Measurements from ENCODE around the gene FGD5.

FGD5 gene

DNA sequence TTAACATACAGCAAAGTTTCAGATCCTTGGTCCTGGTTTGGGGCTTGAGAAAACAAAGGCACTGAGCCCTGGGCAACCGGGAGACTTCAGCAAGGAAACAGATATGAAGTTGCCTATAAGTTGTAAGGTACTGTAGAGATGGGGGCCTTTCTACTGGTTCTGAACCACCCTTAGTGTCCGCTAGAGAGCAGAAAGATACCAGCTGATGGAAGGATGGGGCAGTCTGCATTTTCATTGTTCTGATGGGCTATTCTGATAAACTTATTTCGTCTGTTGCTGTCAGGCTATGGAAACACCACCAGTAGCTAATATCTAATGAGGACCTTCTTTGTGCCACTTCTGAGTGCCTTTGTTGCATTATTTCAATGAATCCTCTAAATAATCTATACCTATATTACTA, 38.7 kb downstream of the FGD5 start:
- H3K4me3 ChIP-seq (ENCODE audit: low read depth, low read length) = no peak overlapping the region
- TF ChIP-seq, protein P1, sequence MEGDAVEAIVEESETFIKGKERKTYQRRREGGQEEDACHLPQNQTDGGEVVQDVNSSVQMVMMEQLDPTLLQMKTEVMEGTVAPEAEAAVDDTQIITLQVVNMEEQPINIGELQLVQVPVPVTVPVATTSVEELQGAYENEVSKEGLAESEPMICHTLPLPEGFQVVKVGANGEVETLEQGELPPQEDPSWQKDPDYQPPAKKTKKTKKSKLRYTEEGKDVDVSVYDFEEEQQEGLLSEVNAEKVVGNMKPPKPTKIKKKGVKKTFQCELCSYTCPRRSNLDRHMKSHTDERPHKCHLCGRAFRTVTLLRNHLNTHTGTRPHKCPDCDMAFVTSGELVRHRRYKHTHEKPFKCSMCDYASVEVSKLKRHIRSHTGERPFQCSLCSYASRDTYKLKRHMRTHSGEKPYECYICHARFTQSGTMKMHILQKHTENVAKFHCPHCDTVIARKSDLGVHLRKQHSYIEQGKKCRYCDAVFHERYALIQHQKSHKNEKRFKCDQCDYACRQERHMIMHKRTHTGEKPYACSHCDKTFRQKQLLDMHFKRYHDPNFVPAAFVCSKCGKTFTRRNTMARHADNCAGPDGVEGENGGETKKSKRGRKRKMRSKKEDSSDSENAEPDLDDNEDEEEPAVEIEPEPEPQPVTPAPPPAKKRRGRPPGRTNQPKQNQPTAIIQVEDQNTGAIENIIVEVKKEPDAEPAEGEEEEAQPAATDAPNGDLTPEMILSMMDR (IDR thresholded peaks at IDR 0.05; ENCODE audit: control insufficient read depth, extremely low read depth, insufficient read depth) = peak; percentile 37; the same call in 1 of the 2 replicates
- no peak for DNase-seq (ENCODE audit: low read depth)

DNA sequence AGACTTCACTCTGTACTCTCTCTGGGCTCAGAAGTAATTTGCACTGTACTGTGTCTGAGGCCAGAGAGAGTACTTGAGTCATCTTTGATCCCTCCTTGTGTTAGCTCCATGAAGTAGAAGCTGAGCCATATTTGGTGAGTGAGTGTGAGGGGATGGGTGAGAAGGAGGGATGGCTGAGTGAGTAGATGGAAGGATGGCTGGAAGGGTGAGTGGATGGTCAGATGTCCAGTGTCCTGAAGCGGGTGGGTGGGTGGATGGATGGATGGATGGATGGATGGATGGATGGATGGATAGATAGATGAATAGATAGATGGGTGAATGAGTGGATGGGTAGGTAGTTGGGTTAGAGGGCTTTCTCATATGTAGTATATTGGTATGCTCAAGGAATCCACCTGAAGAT, 39.3 kb downstream of the FGD5 start:
- no peak for DNase-seq (ENCODE audit: low read depth)
- H3K4me3 ChIP-seq (ENCODE audit: low read depth, low read length) = no peak overlapping the region
- TF ChIP-seq, protein P1 (IDR thresholded peaks at IDR 0.05; ENCODE audit: control insufficient read depth, extremely low read depth, insufficient read depth) = no peak

DNA sequence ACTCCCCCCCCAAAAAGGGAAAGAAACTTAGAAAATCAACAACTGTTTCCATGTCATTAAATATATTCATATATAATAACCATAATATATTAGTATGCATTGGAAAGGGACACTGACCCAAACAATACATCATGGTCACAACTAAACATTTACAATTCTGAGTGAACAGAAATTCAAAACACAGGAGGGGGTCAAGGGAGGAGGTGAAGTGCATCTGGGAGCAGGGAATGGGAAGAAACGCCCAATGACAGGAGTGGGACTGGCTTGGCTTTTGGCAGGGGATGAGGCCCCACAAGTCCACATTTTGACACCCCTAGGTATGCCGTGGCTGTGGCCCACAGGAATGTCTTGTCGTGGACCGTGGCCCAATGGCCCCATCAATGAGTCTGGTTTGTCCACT, 41.1 kb downstream of the FGD5 start:
- no peak overlapping the region for H3K4me3 ChIP-seq (ENCODE audit: low read depth, low read length)
- TF ChIP-seq, protein P1 (IDR thresholded peaks at IDR 0.05; ENCODE audit: control insufficient read depth, extremely low read depth, insufficient read depth) = no peak
- no peak for DNase-seq (ENCODE audit: low read depth)

DNA sequence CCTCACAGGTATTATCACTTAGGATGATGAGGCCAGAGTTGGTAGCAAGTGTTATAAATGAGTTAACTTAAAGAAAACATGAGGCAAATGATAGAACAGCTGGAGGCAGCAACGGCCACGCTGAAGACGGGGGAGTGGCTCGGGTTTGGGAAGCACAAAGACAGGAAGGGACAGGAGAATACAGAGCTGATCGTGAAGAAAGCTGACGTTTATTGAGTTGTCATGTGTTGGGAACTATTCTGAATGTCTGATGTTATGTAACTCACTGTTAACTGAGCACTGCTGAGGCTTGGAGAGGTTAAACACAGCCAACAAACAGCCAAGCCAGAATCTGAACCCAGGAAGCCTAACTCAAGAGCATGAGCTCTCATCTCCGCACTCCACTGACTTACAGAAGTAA, 42.3 kb downstream of the FGD5 start:
- TF ChIP-seq, protein P1 (IDR thresholded peaks at IDR 0.05; ENCODE audit: control insufficient read depth, extremely low read depth, insufficient read depth) = no peak
- DNase-seq (ENCODE audit: low read depth) = no peak

DNA sequence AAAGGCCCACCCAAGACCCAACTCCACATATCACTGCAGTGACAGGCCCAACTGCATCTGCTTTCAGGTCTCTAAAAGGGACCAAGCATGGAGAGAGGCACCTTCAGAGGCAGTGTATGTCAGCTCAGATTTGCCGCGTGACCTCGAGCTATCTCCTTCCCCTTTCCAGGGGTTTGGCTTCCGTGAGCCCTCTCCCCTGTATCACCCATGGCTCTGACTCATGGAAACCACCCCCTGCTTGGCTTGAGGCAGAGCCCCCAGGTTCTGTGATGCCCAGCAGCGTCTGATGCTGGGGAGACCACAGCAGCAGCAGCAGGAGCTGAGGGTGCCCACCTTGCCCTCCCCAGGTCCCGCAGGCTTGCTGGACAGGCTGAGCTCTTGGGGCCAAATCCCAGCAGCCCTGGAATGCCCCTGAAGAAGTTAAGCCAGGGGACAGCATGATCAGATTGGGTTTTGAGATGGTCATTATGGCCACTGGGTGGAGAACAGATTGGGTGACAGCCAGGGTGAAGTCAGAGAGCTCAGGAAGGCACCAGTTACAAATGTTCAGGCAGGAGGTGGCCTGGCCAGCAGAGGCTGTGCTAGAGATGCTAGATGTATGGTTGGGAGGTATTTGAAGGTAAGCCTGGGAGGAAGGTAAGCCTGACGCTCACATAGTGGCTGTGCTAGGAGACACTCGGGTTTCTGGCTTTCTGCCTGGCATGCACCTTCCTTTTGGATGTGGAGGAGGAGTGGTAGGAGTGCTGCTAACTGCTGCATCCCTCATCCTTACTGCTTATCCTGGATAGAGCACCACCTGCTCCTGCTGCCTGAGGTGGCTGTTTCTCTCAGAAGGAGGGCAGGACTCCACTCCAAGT, 42.9 kb downstream of the FGD5 start:
- no peak for DNase-seq (ENCODE audit: low read depth)
- H3K4me3 ChIP-seq (ENCODE audit: low read depth, low read length) = no peak overlapping the region

More for the DNA sequence above, 42.3 kb downstream of the FGD5 start:
- no peak overlapping the region for H3K4me3 ChIP-seq (ENCODE audit: low read depth, low read length)

DNA sequence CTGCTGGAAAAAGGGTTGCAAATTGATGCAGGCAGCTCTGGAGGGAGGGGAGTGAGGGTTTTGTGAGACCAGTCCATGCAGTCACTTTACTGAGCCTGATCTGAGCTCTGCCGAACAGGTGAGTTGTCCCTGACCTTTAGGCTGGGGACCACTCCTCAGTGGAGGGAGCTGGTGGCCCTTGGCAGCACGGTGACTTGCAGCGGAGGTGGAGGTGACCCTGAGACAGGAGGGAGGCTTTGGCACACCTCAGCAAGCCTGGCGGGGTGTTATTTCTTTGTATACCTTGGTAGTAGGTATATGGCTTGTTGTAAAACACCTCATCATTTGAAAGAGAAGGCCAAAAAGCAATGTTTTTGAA, 43.5 kb downstream of the FGD5 start:
- TF ChIP-seq, protein P1 (IDR thresholded peaks at IDR 0.05; ENCODE audit: control insufficient read depth, extremely low read depth, insufficient read depth) = no peak
- no peak for DNase-seq (ENCODE audit: low read depth)
- no peak overlapping the region for H3K4me3 ChIP-seq (ENCODE audit: low read depth, low read length)

More for the DNA sequence above, 42.9 kb downstream of the FGD5 start:
- TF ChIP-seq, protein P1 (IDR thresholded peaks at IDR 0.05; ENCODE audit: control insufficient read depth, extremely low read depth, insufficient read depth) = no peak

All from LNCaP clone FGC (cell line).